ENCODE data around the gene OR52D1. TPM values are rescaled to one million over a fixed set of nuclear protein-coding genes. Genes with fewer than 3 reads are reported as not detected.

The OR52D1 gene
- total RNA-seq, 4 donors from 2014 or later, result not detected

GRCh38 chr11:5449432-5449831 lies 39.1 kb upstream of the OR52D1 start:
- no peak for DNase-seq
- no peak for ATAC-seq
- H3K36me3 ChIP-seq, result no peaks in the 10 kb centered on the region
- in situ Hi-C loops (cut with MboI; ENCODE audit: low sequenced_read_pairs in 4 of 4) (no loop called here), intact Hi-C loops (cut with DNase I; ENCODE audit: low total_unique reads) (no loop called here)
- no peak overlapping the region for H3K4me3 ChIP-seq
- H3K27ac ChIP-seq, result no peak overlapping the region
- H3K9me3 ChIP-seq, result no peaks in the 10 kb centered on the region
- no peak for TF ChIP-seq CTCF (IDR thresholded peaks at IDR 0.05 in 4 of 5, conservative IDR thresholded peaks at IDR 0.05 in 1 of 5)
- TF ChIP-seq POLR2A (IDR thresholded peaks at IDR 0.05), result no peak
- no peaks in the 10 kb centered on the region for H3K27me3 ChIP-seq
- no peaks in the 10 kb centered on the region for H3K4me1 ChIP-seq

- Histone ChIP-seq H3K9me3 (no peaks in the 10 kb centered on the region), H3K27ac (no peak overlapping the region), H3K4me3 (no peak overlapping the region), H3K4me1 (no peaks in the 10 kb centered on the region), H3K27me3 (no peaks in the 10 kb centered on the region), H3K36me3 (no peaks in the 10 kb centered on the region)
- DNase-seq (no peak), ATAC-seq (no peak)
- in situ Hi-C loops (cut with MboI; ENCODE audit: low sequenced_read_pairs in 4 of 4), result no loop called here
- intact Hi-C loops (cut with DNase I; ENCODE audit: low total_unique reads), result no loop called here
- TF ChIP-seq POLR2A (IDR thresholded peaks at IDR 0.05) (no peak), CTCF (IDR thresholded peaks at IDR 0.05 in 4 of 5, conservative IDR thresholded peaks at IDR 0.05 in 1 of 5) (no peak)
These were observed 27.4 kb upstream of the OR52D1 start for GRCh38 chr11:5460983-5461621.

- H3K9me3 ChIP-seq, result no peaks in the 10 kb centered on the region
- no peak for TF ChIP-seq POLR2A (IDR thresholded peaks at IDR 0.05)
- TF ChIP-seq CTCF (IDR thresholded peaks at IDR 0.05 in 4 of 5, conservative IDR thresholded peaks at IDR 0.05 in 1 of 5), result no peak
- ATAC-seq (no peak), DNase-seq (no peak)
- no peaks in the 10 kb centered on the region for H3K36me3 ChIP-seq
- no peak overlapping the region for H3K4me3 ChIP-seq
- no peak overlapping the region for H3K27ac ChIP-seq
- in situ Hi-C loops (cut with MboI; ENCODE audit: low sequenced_read_pairs in 4 of 4) (no loop called here), intact Hi-C loops (cut with DNase I; ENCODE audit: low total_unique reads) (no loop called here)
- no peaks in the 10 kb centered on the region for H3K27me3 ChIP-seq
- no peaks in the 10 kb centered on the region for H3K4me1 ChIP-seq
These were observed 21.0 kb upstream of the OR52D1 start for GRCh38 chr11:5467527-5467926.

GRCh38 chr11:5473921-5474320 lies 14.6 kb upstream of the OR52D1 start:
- H3K27ac ChIP-seq, result no peak overlapping the region
- no peaks in the 10 kb centered on the region for H3K36me3 ChIP-seq
- H3K4me3 ChIP-seq, result no peak overlapping the region
- H3K9me3 ChIP-seq, result no peaks in the 10 kb centered on the region
- DNase-seq (no peak), ATAC-seq (no peak)
- H3K27me3 ChIP-seq, result no peaks in the 10 kb centered on the region
- H3K4me1 ChIP-seq, result no peaks in the 10 kb centered on the region
- intact Hi-C loops (cut with DNase I; ENCODE audit: low total_unique reads), result loop anchor here (2.0 kb wide), 1 partner anchor 335 kb away; the partner anchor contains the start of gene OR52N2
- TF ChIP-seq POLR2A (IDR thresholded peaks at IDR 0.05) (no peak), CTCF (IDR thresholded peaks at IDR 0.05 in 4 of 5, conservative IDR thresholded peaks at IDR 0.05 in 1 of 5) (no peak)
- in situ Hi-C loops (cut with MboI; ENCODE audit: low sequenced_read_pairs in 4 of 4), result loop anchor here in 1 of 4 donors (10.0 kb wide), 1 partner anchor 331 kb away; the partner anchor contains the start of gene OR52N2
